Measurements from ENCODE around the gene AHCYL2. TPM values are rescaled to one million over a fixed set of nuclear protein-coding genes. Genes with fewer than 3 reads are reported as not detected.
"Not testable (repeated sequence)": the region's sequence is repeated elsewhere in the genome, so short reads cannot be mapped to it uniquely, and the experiment has no call there.

Gene AHCYL2
- total RNA-seq, 6 experiments from 2014 or later = 6.8 to 12.4 (median 8.8) TPM

GRCh38 chr7:129368389-129368986, 143.7 kb downstream of the AHCYL2 start:
- H3K27ac Mint-ChIP-seq = no peak overlapping the region
- no peaks in the 10 kb centered on the region for H3K36me3 Mint-ChIP-seq (ENCODE audit: low read depth)
- H3K27me3 Mint-ChIP-seq (ENCODE audit: insufficient read depth) = peaks cover 5% of the 10 kb centered on the region; the same call in 1 of the 2 replicates
- TF ChIP-seq CTCF (IDR thresholded peaks at IDR 0.05) = no peak
- H3K4me3 Mint-ChIP-seq = no peak overlapping the region
- no peaks in the 10 kb centered on the region for H3K9me3 Mint-ChIP-seq
- peaks cover 15% of the 10 kb centered on the region for H3K4me1 Mint-ChIP-seq (ENCODE audit: low read depth)
- DNase-seq = no peak

- H3K27me3 Mint-ChIP-seq (ENCODE audit: insufficient read depth); DNase-seq; H3K27ac Mint-ChIP-seq; H3K36me3 Mint-ChIP-seq (ENCODE audit: low read depth); H3K4me3 Mint-ChIP-seq; H3K9me3 Mint-ChIP-seq: not testable (repeated sequence)
- peaks cover 15% of the 10 kb centered on the region for H3K4me1 Mint-ChIP-seq (ENCODE audit: low read depth)
Observed at GRCh38 chr7:129369447-129369846, 144.6 kb downstream of the AHCYL2 start.

- Mint-ChIP-seq H3K27ac (no peak overlapping the region), H3K27me3 (ENCODE audit: insufficient read depth) (peaks cover 3% of the 10 kb centered on the region; the same call in 1 of the 2 replicates), H3K9me3 (no peaks in the 10 kb centered on the region), H3K36me3 (ENCODE audit: low read depth) (no peaks in the 10 kb centered on the region), H3K4me1 (ENCODE audit: low read depth) (peaks cover 15% of the 10 kb centered on the region), H3K4me3 (no peak overlapping the region)
- no peak for DNase-seq
- no peak for TF ChIP-seq CTCF (IDR thresholded peaks at IDR 0.05)
Observed at GRCh38 chr7:129370812-129371211, 146.0 kb downstream of the AHCYL2 start.

GRCh38 chr7:129371487-129371886, 146.7 kb downstream of the AHCYL2 start:
- no peak for DNase-seq
- H3K36me3 Mint-ChIP-seq (ENCODE audit: low read depth) = no peaks in the 10 kb centered on the region
- H3K27me3 Mint-ChIP-seq (ENCODE audit: insufficient read depth) = peaks cover 3% of the 10 kb centered on the region; the same call in 1 of the 2 replicates
- H3K27ac Mint-ChIP-seq = no peak overlapping the region
- TF ChIP-seq CTCF (IDR thresholded peaks at IDR 0.05) = no peak
- H3K4me3 Mint-ChIP-seq = no peak overlapping the region
- peaks cover 15% of the 10 kb centered on the region for H3K4me1 Mint-ChIP-seq (ENCODE audit: low read depth)
- H3K9me3 Mint-ChIP-seq = no peaks in the 10 kb centered on the region

- no peak for TF ChIP-seq CTCF (IDR thresholded peaks at IDR 0.05)
- H3K9me3 Mint-ChIP-seq = no peaks in the 10 kb centered on the region
- H3K27me3 Mint-ChIP-seq (ENCODE audit: insufficient read depth) = no peaks in the 10 kb centered on the region
- H3K4me3 Mint-ChIP-seq = no peak overlapping the region
- no peaks in the 10 kb centered on the region for H3K36me3 Mint-ChIP-seq (ENCODE audit: low read depth)
- no peak overlapping the region for H3K27ac Mint-ChIP-seq
- DNase-seq = no peak
- H3K4me1 Mint-ChIP-seq (ENCODE audit: low read depth) = peaks cover 18% of the 10 kb centered on the region; the same call in 1 of the 2 replicates
Observed at GRCh38 chr7:129373651-129374428, 149.0 kb downstream of the AHCYL2 start.
